Pulmonary artery endothelial cell (primary cell): ENCODE results near the gene CFAP126. TPM values are rescaled to one million over a fixed set of nuclear protein-coding genes. Genes with fewer than 3 reads are reported as not detected.

Source experiments
- total RNA-seq: library from RNA; depleted of rRNA; stranded (reverse); fragments of >200 nt; gene quantifications from 2 replicates; pipeline ENCODE4 v1.2.3, GENCODE V29; 2014

CFAP126 gene
- total RNA-seq, 1 donor from 2014 or later = not detected

Other genes with a start within 250 kb of the CFAP126 start
- gene PFDN2, start 249.8 kb downstream of the CFAP126 start, total RNA-seq = 56.3 and 93.2 TPM in 2 replicates
- gene NIT1, start 249.8 kb downstream of the CFAP126 start, total RNA-seq = 11.3 and 14.3 TPM in 2 replicates
- 38.8 and 56.2 TPM in 2 replicates for gene DEDD, start 235.2 kb downstream of the CFAP126 start, total RNA-seq
- gene UFC1, start 213.9 kb downstream of the CFAP126 start, total RNA-seq = 124 and 130 TPM in 2 replicates
- 4.6 and 8.3 TPM in 2 replicates for gene USP21, start 208.4 kb downstream of the CFAP126 start, total RNA-seq
- gene PPOX, start 201.4 kb downstream of the CFAP126 start, total RNA-seq = 16.0 and 19.1 TPM in 2 replicates
- 24.7 and 25.9 TPM in 2 replicates for gene B4GALT3, start 190.4 kb downstream of the CFAP126 start, total RNA-seq
- gene ADAMTS4, start 168.8 kb downstream of the CFAP126 start, total RNA-seq = 26.8 and 43.7 TPM in 2 replicates
- gene NDUFS2, start 165.5 kb downstream of the CFAP126 start, total RNA-seq = 200 and 232 TPM in 2 replicates
- gene FCER1G, start 152.6 kb downstream of the CFAP126 start, total RNA-seq = 0.26 and 0.49 TPM in 2 replicates
- not detected in 2 replicates for gene APOA2, start 144.2 kb downstream of the CFAP126 start, total RNA-seq
- gene TOMM40L, start 141.8 kb downstream of the CFAP126 start, total RNA-seq = 20.4 and 29.7 TPM in 2 replicates
- not detected in 2 replicates for gene NR1I3, start 129.7 kb downstream of the CFAP126 start, total RNA-seq
- gene PCP4L1, start 109.1 kb downstream of the CFAP126 start, total RNA-seq = not detected in 2 replicates
- gene MPZ, start 57.9 kb downstream of the CFAP126 start, total RNA-seq = 0.95 and 0.99 TPM in 2 replicates
- 31.2 and 36.0 TPM in 2 replicates for gene SDHC, start 53.5 kb downstream of the CFAP126 start, total RNA-seq
- not detected in 2 replicates for gene FCGR2A, start 137.6 kb upstream of the CFAP126 start, total RNA-seq
- 0.13 and 0.95 TPM in 2 replicates for gene HSPA6, start 156.7 kb upstream of the CFAP126 start, total RNA-seq
- not detected in 2 replicates for gene FCGR3A, start 181.9 kb upstream of the CFAP126 start, total RNA-seq